Activated naive CD4-positive, alpha-beta T cell treated with anti-CD3 and anti-CD28 coated beads, Interleukin-2, amount 50 U/mL, for 72 hours (primary cell): ENCODE results near the gene IL34. TPM values are rescaled to one million over a fixed set of nuclear protein-coding genes. Genes with fewer than 3 reads are reported as not detected.

ENCODE experiments used
- ATAC-seq, 2 donors: fragments of 150-1000 bp; cut with Tn5 transposase; 2 replicates each; pipeline ENCODE4 v1.10.0; 2021; ENCODE audit warnings: mild to moderate bottlenecking in 2 of 2, moderate library complexity in 2 of 2
- DNase-seq, 2 donors: peaks; one replicate each; pipeline ENCODE4 v3.0.0; 2021 to 2022; ENCODE audit warnings: low spot score in 2 of 2
- H3K27ac Mint-ChIP-seq, 2 donors: one replicate each; pipeline ENCODE4 v1.8.0; 2022; ENCODE audit warnings: mild to moderate bottlenecking in 2 of 2, mixed read lengths in 2 of 2
- H3K36me3 Mint-ChIP-seq, 2 donors: one replicate each; pipeline ENCODE4 v1.8.0; 2022; ENCODE audit warnings: mixed read lengths in 2 of 2
- H3K9me3 Mint-ChIP-seq, 2 donors: one replicate each; pipeline ENCODE4 v1.8.0; 2022; ENCODE audit warnings: mixed read lengths in 2 of 2
- total RNA-seq, 2 donors: library from RNA; stranded (reverse); gene quantifications; one replicate each; pipeline ENCODE4 v1.2.3, GENCODE V29; 2022

Gene IL34
- total RNA-seq, 2 donors from 2014 or later, result not detected

DNA sequence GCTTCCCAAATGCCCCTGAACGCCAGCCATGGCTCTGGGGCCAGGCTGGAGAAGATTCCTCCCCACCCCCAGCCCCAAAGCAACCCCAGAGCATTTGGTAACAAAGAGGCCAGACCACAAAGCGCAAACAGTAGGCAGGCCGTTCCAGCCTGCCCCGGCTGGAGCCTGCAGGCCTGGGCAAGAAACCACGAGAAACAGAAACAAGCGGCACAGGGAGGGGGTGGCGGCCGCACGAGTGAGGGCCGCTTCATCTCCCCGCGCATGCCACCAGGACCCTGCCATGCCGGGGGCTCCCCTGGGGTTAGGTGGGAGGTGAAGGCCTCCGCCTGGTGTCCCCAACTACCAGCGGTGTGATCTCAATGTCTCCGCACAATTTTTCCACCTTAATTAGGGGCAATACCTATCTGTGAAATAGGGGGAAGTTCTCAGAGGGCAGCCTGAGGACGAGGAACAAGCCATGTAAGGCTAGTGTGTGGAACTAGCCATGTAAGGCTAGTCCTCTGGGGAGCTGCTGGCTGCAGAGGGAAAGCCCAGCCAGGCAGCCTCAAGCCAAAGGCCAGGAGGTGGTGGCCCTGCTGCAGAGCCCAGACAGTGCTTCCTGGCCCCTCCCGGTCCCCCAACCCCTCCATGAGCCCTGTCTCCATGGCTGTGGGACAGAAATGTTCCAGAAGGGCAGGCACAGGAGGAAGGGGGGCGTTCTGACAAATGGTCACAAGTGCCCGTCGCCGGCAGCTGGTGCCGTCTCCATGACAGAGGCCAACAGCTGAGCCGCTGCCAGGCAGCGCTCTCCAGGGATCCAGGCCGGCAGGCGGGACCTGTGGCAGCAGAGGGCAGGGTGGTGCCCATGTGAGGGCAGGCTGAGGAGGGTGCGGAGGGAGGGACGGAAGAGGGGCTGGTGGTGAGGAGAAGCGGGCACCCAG is 54.0 kb downstream of the IL34 start:
- ATAC-seq (no peak), DNase-seq (no peak)
- Mint-ChIP-seq H3K9me3 (no peaks in the 10 kb centered on the region), H3K27ac (peak overlapping the region in 1 of 2 donors; percentile 40), H3K36me3 (no peaks in the 10 kb centered on the region)

DNA sequence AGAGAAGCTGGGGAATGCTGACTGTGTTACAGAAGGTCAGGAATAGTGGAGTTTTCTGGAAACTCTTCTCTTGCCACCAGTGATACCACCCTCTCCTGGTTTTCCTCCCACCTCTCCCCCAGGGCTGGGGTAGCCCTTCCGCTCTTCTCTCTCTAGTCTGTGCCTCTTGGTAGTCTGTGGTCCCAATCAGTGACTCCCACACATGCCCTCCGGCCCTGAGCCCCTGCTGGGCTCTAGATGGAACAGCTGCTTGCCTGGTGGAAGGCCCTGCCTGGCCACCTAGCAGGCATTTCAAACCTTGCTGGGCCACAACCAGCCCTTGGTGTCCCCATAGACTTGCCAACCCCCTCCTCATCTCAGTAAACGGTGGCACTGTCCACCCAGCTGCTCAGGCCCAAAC is 54.7 kb downstream of the IL34 start:
- H3K27ac Mint-ChIP-seq, result peak overlapping the region in 1 of 2 donors; percentile 40
- H3K36me3 Mint-ChIP-seq, result no peaks in the 10 kb centered on the region
- no peaks in the 10 kb centered on the region for H3K9me3 Mint-ChIP-seq
- no peak for ATAC-seq
- no peak for DNase-seq

DNA sequence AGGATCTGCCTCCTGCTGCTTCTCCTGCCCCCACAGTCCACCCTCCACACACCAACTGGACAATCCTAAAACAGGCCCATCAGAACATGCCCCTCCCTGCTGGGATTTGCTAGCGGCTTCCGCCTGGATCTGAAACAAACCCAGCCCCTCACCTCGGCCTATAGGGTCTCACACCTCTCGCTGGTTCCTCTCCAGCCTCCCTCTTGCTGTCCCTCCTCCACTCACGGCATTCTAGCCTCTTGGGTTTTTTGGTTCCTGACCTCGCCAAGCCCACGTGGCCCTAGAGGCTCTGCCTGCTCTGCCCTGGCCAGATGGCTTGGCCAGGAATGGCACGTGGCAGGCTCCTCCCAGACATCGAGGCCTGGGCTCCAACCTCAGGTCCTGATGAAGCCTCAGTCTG is 55.2 kb downstream of the IL34 start:
- no peaks in the 10 kb centered on the region for H3K36me3 Mint-ChIP-seq
- ATAC-seq, result no peak
- no peaks in the 10 kb centered on the region for H3K9me3 Mint-ChIP-seq
- peak overlapping the region; percentile 40 to 98 for H3K27ac Mint-ChIP-seq
- DNase-seq, result no peak

DNA sequence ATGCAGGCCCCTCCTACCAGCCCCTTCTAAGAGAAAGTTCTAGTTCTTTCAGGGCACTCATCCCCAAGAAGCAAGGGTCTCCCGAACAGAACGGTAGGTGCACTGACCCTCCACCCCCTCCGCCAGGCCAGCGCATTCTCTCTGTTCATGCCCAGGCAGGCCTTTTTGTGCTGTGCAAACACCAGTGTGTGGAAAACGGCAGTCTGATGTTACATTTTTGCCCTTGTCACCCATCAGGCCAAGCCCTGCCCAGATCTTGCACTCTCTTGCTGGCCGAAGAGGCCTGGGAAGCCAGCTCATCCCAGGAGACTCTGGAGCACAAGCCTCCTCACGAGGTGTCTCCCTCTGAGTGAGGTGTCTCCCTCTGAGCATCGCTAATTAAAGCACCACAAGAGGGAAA is 55.6 kb downstream of the IL34 start:
- Mint-ChIP-seq H3K9me3 (no peaks in the 10 kb centered on the region), H3K36me3 (no peaks in the 10 kb centered on the region), H3K27ac (peak overlapping the region; percentile 40 to 98)
- ATAC-seq (no peak), DNase-seq (no peak)

DNA sequence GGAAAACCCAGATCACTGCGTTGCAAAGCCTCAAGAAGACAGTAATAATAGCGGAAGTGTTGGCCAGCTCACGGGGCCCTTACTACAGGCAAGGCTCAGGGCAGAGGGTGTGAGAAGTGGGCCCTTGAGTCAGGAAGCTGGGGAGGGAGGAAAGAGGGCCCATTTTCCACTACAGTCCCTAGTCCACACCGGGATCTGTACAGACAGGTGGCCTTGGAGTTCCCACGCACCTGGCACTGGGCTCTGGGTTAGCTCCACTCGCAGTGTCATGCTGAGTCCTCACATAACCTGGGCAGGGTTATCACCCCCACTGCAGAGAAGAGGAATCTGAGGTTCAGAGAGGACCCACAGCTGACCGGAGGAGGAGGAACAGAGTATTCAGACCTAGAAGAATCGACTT is 56.3 kb downstream of the IL34 start:
- H3K9me3 Mint-ChIP-seq, result no peaks in the 10 kb centered on the region
- ATAC-seq, result no peak
- peak overlapping the region; percentile 40 to 90 for H3K27ac Mint-ChIP-seq
- no peak for DNase-seq
- no peaks in the 10 kb centered on the region for H3K36me3 Mint-ChIP-seq

DNA sequence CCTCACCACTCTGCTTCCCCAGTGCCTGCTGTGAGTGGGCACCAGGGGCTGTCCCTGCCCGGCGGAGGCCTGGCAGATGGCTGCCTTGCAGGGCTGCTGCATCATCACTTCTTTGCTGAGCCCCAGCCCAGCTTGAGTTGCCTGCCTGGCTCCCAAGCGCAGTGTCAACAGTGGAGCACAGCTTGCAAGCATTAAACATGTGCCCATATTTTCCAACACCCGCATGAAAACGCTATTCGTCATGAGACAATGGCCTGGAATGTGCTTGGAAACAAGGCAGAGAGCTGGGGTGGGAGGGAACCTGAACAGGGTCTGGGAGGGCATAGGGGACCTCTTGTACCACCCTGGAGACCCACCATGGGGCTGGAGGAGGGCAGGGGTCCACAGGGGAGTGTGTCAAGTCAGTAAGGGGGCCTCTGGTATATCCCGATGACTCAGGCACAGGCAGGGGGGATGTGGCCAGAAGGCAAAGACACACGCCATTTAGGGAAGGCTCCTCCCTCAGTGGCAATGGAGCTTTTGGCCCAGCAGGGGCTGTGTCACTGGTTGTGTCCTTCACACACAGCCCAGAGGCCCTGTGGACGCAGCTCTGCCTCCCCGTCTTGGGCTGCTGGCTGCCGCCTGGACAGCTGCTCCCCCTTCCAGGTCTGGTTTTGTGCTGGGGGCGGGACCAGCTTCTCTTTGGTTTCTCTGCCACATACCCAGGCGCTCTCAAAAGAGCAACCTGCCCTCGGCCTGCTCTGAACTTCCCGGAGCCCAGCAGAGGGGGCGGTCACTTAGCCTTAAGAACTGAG is 56.9 kb downstream of the IL34 start:
- Mint-ChIP-seq H3K9me3 (no peaks in the 10 kb centered on the region), H3K36me3 (no peaks in the 10 kb centered on the region), H3K27ac (no peak overlapping the region)
- DNase-seq (no peak), ATAC-seq (no peak)

DNA sequence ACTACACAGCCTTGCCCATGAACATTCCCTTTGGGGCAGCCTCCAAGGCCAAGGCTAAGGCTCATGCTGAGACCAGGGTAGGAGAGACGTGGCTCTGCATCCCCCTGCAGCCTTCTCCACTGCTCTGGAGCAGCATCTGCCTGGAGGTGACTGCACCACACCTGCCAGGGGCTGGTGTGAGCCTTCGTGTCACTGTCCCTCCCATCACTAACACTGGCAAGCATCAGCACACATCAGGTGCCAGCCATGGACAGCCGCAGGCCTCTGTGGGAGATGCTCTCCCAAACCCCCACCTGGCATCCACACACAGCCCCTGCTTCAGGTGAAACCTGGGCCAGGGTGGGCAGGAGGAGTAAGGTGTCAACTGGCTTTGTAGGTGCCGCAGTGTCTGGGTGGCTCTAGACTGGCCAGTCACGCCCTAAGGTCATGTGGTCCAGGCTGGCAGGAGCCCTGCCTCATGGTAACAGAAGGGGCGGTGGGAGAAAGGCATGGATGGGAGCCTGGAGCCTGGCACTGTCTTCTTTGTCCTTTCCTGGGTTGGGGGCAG is 57.5 kb downstream of the IL34 start:
- DNase-seq (no peak), ATAC-seq (no peak)
- no peak overlapping the region for H3K27ac Mint-ChIP-seq
- H3K36me3 Mint-ChIP-seq, result no peaks in the 10 kb centered on the region
- H3K9me3 Mint-ChIP-seq, result no peaks in the 10 kb centered on the region

DNA sequence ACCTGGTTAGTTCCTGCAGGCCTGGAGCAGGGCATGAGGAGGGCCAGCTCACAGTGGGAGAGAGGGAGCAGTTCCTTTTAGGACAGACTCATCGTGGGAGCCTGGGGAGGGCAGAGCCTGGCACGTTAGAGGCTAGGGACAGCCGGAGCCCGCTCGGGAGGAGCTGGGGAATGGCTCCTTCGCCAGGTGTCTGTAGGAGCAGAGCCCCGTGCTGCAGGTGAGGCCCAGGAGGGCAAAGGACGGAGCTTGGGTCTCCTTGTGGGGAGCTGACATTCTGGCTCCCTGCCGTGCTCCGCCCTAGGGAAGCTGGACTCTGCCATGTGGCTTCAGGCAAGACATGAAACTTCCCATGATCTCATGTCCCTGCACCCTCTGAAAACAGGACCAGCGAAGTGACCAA is 58.2 kb downstream of the IL34 start:
- no peak for ATAC-seq
- H3K36me3 Mint-ChIP-seq, result no peaks in the 10 kb centered on the region

DNA sequence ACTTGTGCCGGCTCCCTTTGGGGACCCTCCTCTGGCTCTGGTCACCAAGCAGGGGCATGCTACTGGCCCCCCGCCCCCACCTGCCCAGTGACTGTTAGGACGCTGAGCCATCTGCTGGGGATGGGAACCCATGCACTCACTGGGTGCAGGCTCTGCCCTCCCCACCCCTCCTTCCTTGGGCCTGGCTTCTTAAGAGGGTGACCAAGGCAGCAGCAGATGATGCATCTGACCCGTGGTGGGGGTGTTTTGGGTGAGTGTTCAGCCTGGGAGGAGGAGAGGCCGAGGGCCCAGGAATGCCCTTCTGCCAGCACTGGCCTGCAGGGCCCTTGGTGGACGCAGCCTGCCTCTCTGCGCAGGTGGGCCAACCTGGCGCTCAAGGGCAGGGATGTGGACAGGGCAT is 58.7 kb downstream of the IL34 start:
- DNase-seq (no peak), ATAC-seq (no peak)
- no peak overlapping the region for H3K27ac Mint-ChIP-seq
- no peaks in the 10 kb centered on the region for H3K9me3 Mint-ChIP-seq
- H3K36me3 Mint-ChIP-seq, result no peaks in the 10 kb centered on the region

More for the DNA sequence above, 58.2 kb downstream of the IL34 start:
- H3K27ac Mint-ChIP-seq, result no peak overlapping the region
- no peaks in the 10 kb centered on the region for H3K9me3 Mint-ChIP-seq
- no peak for DNase-seq

DNA sequence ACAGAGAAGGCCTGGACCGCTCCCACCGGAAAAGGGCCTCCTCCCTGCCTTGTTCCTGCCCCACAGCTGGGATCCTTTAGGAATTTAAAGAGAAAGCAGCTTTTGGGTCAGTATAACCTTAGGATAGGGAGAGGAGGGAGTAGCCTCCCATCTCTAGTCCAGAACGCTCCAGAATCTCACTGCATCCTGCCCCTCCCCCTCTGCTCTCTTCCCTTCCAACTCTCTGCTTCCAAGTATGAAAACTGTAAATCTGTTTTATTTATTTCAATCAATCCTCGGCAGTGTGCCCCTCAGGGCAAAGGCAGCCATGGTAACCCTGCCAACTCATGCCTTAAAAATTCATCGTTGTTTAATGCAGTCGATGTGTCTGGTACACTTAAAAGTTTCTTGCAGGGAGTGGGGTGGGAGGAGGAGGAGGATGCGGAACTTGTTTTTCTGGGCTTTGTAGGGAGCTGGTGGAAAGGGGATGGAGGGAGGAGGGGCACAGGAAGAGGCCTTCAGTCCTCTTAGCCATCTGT is 60.6 kb downstream of the IL34 start:
- ATAC-seq (no peak), DNase-seq (no peak)
- Mint-ChIP-seq H3K27ac (peak overlapping the region in 1 of 2 donors; percentile 5), H3K9me3 (no peaks in the 10 kb centered on the region), H3K36me3 (no peaks in the 10 kb centered on the region)

DNA sequence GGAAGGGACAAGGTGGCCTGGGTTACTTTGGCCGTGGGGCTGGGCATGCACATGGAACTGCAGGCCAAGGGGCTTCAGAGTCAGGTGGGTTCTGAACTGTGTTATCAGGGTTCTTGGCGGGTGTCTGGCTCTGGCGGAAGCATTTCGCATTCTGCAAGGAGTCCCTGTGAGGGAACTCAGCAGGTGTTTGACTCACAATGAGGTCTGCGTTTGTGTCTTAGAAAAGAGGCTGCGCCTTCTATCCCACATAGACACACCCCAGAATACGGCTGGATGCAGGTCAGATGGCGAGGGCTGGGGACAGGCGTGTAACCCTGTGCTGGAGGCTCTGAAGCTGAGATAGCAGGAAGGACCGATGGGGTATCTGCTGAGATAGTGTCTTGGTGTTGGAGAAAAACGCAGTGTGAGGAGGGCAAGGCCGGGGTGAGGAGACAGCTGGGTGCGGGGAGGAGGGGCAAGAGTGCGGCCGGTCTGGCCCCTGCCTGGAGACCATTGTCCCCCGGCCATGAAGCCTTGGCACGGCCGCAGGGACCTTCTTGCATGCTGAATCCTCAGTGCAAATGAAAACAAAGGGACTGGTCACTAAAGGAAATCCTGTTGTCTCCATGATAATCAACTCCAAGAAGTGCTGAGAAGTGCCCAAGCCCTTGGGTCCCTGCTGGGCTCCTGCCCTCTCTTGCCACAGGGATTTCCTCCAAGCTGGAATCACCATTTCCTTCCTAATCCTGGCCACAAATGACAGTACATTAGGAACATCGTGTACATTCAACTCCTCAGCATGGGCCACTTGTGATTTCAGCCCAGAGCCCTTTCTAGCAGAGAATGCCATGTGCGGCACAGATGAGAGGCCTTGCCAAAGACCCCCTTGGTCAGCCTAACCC is 62.2 kb downstream of the IL34 start:
- H3K9me3 Mint-ChIP-seq, result no peaks in the 10 kb centered on the region
- H3K36me3 Mint-ChIP-seq, result no peaks in the 10 kb centered on the region
- peak overlapping the region in 1 of 2 donors; percentile 78 for H3K27ac Mint-ChIP-seq
- DNase-seq, result no peak
- ATAC-seq, result no peak

DNA sequence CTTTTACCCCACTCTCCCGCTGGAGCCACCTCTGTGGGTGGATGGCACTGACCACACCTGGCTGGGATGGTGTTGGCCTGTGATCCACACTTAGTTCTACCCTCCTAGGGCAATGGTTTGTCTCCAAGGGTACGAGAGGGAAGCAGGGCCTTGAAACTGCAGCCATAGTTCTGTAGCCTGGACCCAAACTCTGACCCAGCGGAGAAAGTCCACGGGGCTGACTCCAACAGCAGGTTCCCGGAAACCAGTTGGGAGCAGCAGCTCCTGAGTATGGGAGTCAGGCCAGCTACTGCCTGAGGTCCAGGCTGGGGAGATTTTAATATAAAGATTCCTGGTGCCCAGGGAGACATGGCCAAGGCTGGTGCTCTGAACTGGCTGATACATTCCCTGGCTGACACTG is 63.1 kb downstream of the IL34 start:
- no peaks in the 10 kb centered on the region for H3K36me3 Mint-ChIP-seq
- H3K27ac Mint-ChIP-seq, result no peak overlapping the region
- ATAC-seq, result no peak
- no peak for DNase-seq
- no peaks in the 10 kb centered on the region for H3K9me3 Mint-ChIP-seq

DNA sequence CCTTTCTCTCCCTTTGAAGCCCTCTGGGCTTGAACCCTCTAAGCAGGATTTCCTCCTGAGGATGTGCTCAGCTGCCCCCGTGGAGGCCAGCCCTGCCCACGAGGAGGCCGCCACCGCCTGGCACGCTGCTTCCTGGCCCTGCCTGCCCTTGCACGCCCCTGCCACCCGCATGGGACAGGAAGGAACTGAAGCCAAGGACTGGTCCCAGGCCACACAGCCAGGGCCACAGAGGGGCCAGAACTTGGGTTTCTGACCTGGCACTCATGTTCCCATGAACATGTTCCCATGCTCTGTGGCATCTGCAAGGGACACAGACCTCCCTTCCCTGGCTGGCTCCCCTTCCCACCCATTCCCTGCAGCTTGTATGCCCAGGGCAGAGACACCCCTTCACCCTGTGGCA is 63.6 kb downstream of the IL34 start:
- DNase-seq (no peak), ATAC-seq (no peak)
- H3K27ac Mint-ChIP-seq, result no peak overlapping the region
- no peaks in the 10 kb centered on the region for H3K9me3 Mint-ChIP-seq
- H3K36me3 Mint-ChIP-seq, result no peaks in the 10 kb centered on the region
